Muscle layer of duodenum (tissue), 2 donors: Measurements from ENCODE around the gene ITGBL1.

Experiments
- H3K27ac ChIP-seq: one replicate; pipeline ENCODE4 v1.7.0; 2013; ENCODE audit warnings: mild to moderate bottlenecking, low read length
- H3K27me3 ChIP-seq: one replicate; pipeline ENCODE4 v1.7.0; 2013; ENCODE audit warnings: low read depth, mild to moderate bottlenecking, control low read depth, low read length
- H3K36me3 ChIP-seq, 2 donors: one replicate each; pipeline ENCODE4 v1.7.0; 2013; ENCODE audit warnings: low read length in 2 of 2, control low read depth in 1 of 2, mild to moderate bottlenecking in 1 of 2; ENCODE audit not compliant: insufficient read depth in 2 of 2, control insufficient read depth in 1 of 2
- H3K4me1 ChIP-seq, 2 donors: one replicate each; pipeline ENCODE4 v1.7.0; 2013; ENCODE audit warnings: low read length in 2 of 2, mild to moderate bottlenecking in 2 of 2, control low read depth in 1 of 2, moderate library complexity in 1 of 2; ENCODE audit not compliant: insufficient read depth in 2 of 2, control insufficient read depth in 1 of 2
- H3K4me3 ChIP-seq, 2 donors: one replicate each; pipeline ENCODE4 v1.7.0; 2013; ENCODE audit warnings: low read length in 2 of 2, low read depth in 1 of 2, mild to moderate bottlenecking in 1 of 2
- H3K9me3 ChIP-seq, 2 donors: one replicate each; pipeline ENCODE4 v1.7.0; 2013; ENCODE audit warnings: low read length in 2 of 2, control low read depth in 1 of 2, mild to moderate bottlenecking in 1 of 2; ENCODE audit not compliant: control insufficient read depth in 1 of 2
- donor health status: healthy.

The ITGBL1 gene

GRCh38 chr13:101618440-101619187, 166.1 kb downstream of the ITGBL1 start:
- H3K27ac ChIP-seq: no peak overlapping the region
- no peaks in the 10 kb centered on the region for H3K9me3 ChIP-seq
- no peaks in the 10 kb centered on the region for H3K27me3 ChIP-seq
- no peaks in the 10 kb centered on the region for H3K36me3 ChIP-seq
- no peak overlapping the region for H3K4me3 ChIP-seq
- H3K4me1 ChIP-seq: no peaks in the 10 kb centered on the region

GRCh38 chr13:101621099-101621498, 168.6 kb downstream of the ITGBL1 start:
- Histone ChIP-seq H3K4me1 (no peaks in the 10 kb centered on the region), H3K36me3 (no peaks in the 10 kb centered on the region), H3K27me3 (no peaks in the 10 kb centered on the region), H3K4me3 (no peak overlapping the region), H3K9me3 (no peaks in the 10 kb centered on the region), H3K27ac (no peak overlapping the region)

- no peaks in the 10 kb centered on the region for H3K36me3 ChIP-seq
- H3K27me3 ChIP-seq: no peaks in the 10 kb centered on the region
- no peaks in the 10 kb centered on the region for H3K4me1 ChIP-seq
- H3K27ac ChIP-seq: peak overlapping the region; percentile 21
- H3K4me3 ChIP-seq: peak overlapping the region in 1 of 2 donors; percentile 41
- H3K9me3 ChIP-seq: no peaks in the 10 kb centered on the region
Observed at GRCh38 chr13:101623470-101624209, 171.2 kb downstream of the ITGBL1 start.

- Histone ChIP-seq H3K4me1 (no peaks in the 10 kb centered on the region), H3K27me3 (no peaks in the 10 kb centered on the region), H3K36me3 (no peaks in the 10 kb centered on the region), H3K9me3 (no peaks in the 10 kb centered on the region), H3K27ac (peak overlapping the region; percentile 21), H3K4me3 (peak overlapping the region in 1 of 2 donors; percentile 41)
Observed at GRCh38 chr13:101624210-101624922, 171.9 kb downstream of the ITGBL1 start.

- Histone ChIP-seq H3K9me3 (no peaks in the 10 kb centered on the region), H3K27ac (no peak overlapping the region), H3K36me3 (no peaks in the 10 kb centered on the region), H3K4me3 (no peak overlapping the region), H3K4me1 (no peaks in the 10 kb centered on the region), H3K27me3 (no peaks in the 10 kb centered on the region)
Observed at GRCh38 chr13:101624981-101625380, 172.5 kb downstream of the ITGBL1 start.

- no peaks in the 10 kb centered on the region for H3K4me1 ChIP-seq
- H3K27me3 ChIP-seq: no peaks in the 10 kb centered on the region
- H3K36me3 ChIP-seq: no peaks in the 10 kb centered on the region
- H3K4me3 ChIP-seq: peak overlapping the region; percentile 21 to 32
- H3K27ac ChIP-seq: no peak overlapping the region
- no peaks in the 10 kb centered on the region for H3K9me3 ChIP-seq
Observed at GRCh38 chr13:101626925-101627555, 174.6 kb downstream of the ITGBL1 start.

GRCh38 chr13:101627556-101627943, 175.1 kb downstream of the ITGBL1 start:
- H3K36me3 ChIP-seq: no peaks in the 10 kb centered on the region
- H3K4me3 ChIP-seq: peak overlapping the region; percentile 21 to 32
- H3K27me3 ChIP-seq: no peaks in the 10 kb centered on the region
- H3K4me1 ChIP-seq: no peaks in the 10 kb centered on the region
- no peaks in the 10 kb centered on the region for H3K9me3 ChIP-seq
- H3K27ac ChIP-seq: no peak overlapping the region

GRCh38 chr13:101628900-101629299, 176.4 kb downstream of the ITGBL1 start:
- Histone ChIP-seq H3K9me3 (no peaks in the 10 kb centered on the region), H3K36me3 (no peaks in the 10 kb centered on the region), H3K27me3 (no peaks in the 10 kb centered on the region), H3K4me3 (no peak overlapping the region), H3K27ac (no peak overlapping the region), H3K4me1 (no peaks in the 10 kb centered on the region)

- H3K9me3 ChIP-seq: no peaks in the 10 kb centered on the region
- H3K27ac ChIP-seq: no peak overlapping the region
- no peaks in the 10 kb centered on the region for H3K36me3 ChIP-seq
- H3K27me3 ChIP-seq: no peaks in the 10 kb centered on the region
- H3K4me3 ChIP-seq: no peak overlapping the region
- no peaks in the 10 kb centered on the region for H3K4me1 ChIP-seq
Observed at GRCh38 chr13:101631395-101631794, 178.9 kb downstream of the ITGBL1 start.

GRCh38 chr13:101634142-101634541, 181.7 kb downstream of the ITGBL1 start:
- no peaks in the 10 kb centered on the region for H3K4me1 ChIP-seq
- no peak overlapping the region for H3K27ac ChIP-seq
- H3K27me3 ChIP-seq: no peaks in the 10 kb centered on the region
- no peaks in the 10 kb centered on the region for H3K9me3 ChIP-seq
- H3K4me3 ChIP-seq: no peak overlapping the region
- H3K36me3 ChIP-seq: no peaks in the 10 kb centered on the region

- H3K27me3 ChIP-seq: no peaks in the 10 kb centered on the region
- H3K27ac ChIP-seq: no peak overlapping the region
- H3K4me3 ChIP-seq: no peak overlapping the region
- no peaks in the 10 kb centered on the region for H3K36me3 ChIP-seq
- no peaks in the 10 kb centered on the region for H3K9me3 ChIP-seq
- H3K4me1 ChIP-seq: no peaks in the 10 kb centered on the region
Observed at GRCh38 chr13:101639711-101640110, 187.2 kb downstream of the ITGBL1 start.
